Smooth muscle cell of the coronary artery (primary cell): ENCODE results near the gene CLEC2L. TPM values are rescaled to one million over a fixed set of nuclear protein-coding genes. Genes with fewer than 3 reads are reported as not detected.

Experiments
- total RNA-seq: library from RNA; depleted of rRNA; stranded (reverse); fragments of >200 nt; gene quantifications from 2 replicates; pipeline ENCODE4 v1.2.3, GENCODE V29; 2014; ENCODE audit warnings: low replicate concordance

The CLEC2L gene
- not detected in 2 replicates for total RNA-seq

GRCh38 chr7:139523199-139523941, at the start of gene CLEC2L:
Gene CLEC2L (plus strand): TSS chr7:139523685. CDS start chr7:139523928, 243 bp downstream.

Other genes with a start within 250 kb of the CLEC2L start
- 3.3 and 11.7 TPM in 2 replicates for gene FMC1, start 182.3 kb upstream of the CLEC2L start, total RNA-seq
- 30.0 and 47.3 TPM in 2 replicates for gene LUC7L2, start 163.8 kb upstream of the CLEC2L start, total RNA-seq
- gene KLRG2, start 40.0 kb upstream of the CLEC2L start, total RNA-seq, result 0.08 TPM in 1 of 2 replicates, not detected in the other